GM13976 (cell line): ENCODE measurements around the gene CAPZB.

ENCODE experiments used
- DNase-seq: peaks from one replicate; pipeline ENCODE4 v3.0.0; 2012; ENCODE audit warnings: low spot score
- in situ Hi-C: fragments of 300-500 bp; cut with MboI; formaldehyde crosslinking; loops from one replicate; pipeline ENCODE4 v1.12.0; 2022; ENCODE audit warnings: low sequenced_read_pairs, mixed read lengths, inconsistent platforms; ENCODE audit not compliant: unreplicated experiment
- TF ChIP-seq, protein P1 (sequence below): IDR thresholded peaks from 2 replicates; pipeline ENCODE4 v1.5.1; 2012; ENCODE audit warnings: borderline replicate concordance, mild to moderate bottlenecking; ENCODE audit not compliant: insufficient read depth; ENCODE audit errors: extremely low read depth, missing control alignments, control extremely low read depth

Gene CAPZB

DNA sequence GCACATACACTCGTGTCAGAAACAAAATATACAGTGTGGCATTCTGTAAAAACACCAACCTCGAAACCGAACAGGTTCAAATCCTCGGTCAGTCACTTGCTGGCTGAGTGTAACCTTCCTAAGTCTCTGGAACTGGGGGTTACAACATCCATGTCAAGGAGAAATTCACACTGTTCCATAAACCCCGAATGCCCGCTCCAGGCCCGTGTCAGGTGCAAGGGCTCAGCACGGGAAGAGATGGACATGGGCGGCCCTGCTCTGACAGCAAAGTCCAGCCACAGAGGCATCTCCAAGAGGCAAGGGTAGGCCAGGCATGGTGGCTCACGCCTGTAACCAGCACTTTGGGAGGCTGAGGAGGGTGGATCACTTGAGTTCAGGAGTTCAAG lies 93.8 kb downstream of the CAPZB start:
- TF ChIP-seq, protein P1, sequence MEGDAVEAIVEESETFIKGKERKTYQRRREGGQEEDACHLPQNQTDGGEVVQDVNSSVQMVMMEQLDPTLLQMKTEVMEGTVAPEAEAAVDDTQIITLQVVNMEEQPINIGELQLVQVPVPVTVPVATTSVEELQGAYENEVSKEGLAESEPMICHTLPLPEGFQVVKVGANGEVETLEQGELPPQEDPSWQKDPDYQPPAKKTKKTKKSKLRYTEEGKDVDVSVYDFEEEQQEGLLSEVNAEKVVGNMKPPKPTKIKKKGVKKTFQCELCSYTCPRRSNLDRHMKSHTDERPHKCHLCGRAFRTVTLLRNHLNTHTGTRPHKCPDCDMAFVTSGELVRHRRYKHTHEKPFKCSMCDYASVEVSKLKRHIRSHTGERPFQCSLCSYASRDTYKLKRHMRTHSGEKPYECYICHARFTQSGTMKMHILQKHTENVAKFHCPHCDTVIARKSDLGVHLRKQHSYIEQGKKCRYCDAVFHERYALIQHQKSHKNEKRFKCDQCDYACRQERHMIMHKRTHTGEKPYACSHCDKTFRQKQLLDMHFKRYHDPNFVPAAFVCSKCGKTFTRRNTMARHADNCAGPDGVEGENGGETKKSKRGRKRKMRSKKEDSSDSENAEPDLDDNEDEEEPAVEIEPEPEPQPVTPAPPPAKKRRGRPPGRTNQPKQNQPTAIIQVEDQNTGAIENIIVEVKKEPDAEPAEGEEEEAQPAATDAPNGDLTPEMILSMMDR = no peak
- no peak for DNase-seq
- in situ Hi-C loops = loop anchor here (25.0 kb wide), 1 partner anchor 196 kb away; a partner anchor contains a TSS

DNA sequence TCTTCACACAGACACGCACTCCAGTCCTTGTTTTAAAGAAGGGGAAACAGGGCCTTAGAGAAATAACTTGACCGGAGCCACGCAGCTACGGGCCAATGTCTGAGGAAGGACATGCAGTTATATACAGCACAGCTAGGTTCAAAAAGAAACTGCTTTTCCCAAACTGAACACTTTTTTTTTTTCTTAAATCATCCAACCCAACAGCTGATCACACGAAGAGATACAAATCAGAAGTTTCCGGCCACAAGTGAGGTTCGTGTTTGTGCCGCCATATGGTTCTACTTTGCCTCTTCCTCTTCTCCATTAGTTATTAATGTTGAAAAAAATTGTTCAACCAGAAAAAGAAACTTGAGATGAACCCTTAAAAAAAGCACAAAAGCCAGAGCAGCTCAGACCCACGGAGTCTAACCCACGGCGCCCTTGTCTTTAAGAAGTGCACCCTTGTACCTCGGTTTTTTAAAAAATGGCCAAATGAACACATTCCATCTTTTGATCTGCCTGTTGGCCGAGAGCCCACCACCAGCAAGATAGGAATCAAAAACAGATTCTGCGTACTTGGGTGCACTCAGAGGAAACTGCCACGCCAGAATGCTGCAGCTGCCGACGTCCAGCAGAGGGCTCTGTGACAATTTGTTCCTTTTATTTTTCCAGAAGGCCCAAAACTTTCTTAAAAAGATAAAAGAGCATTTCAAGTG lies 94.3 kb downstream of the CAPZB start:
- TF ChIP-seq, protein P1 = peak; percentile 81
- peak; percentile 79 for DNase-seq
- in situ Hi-C loops = loop anchor here (25.0 kb wide), 1 partner anchor 196 kb away; a partner anchor contains a TSS

DNA sequence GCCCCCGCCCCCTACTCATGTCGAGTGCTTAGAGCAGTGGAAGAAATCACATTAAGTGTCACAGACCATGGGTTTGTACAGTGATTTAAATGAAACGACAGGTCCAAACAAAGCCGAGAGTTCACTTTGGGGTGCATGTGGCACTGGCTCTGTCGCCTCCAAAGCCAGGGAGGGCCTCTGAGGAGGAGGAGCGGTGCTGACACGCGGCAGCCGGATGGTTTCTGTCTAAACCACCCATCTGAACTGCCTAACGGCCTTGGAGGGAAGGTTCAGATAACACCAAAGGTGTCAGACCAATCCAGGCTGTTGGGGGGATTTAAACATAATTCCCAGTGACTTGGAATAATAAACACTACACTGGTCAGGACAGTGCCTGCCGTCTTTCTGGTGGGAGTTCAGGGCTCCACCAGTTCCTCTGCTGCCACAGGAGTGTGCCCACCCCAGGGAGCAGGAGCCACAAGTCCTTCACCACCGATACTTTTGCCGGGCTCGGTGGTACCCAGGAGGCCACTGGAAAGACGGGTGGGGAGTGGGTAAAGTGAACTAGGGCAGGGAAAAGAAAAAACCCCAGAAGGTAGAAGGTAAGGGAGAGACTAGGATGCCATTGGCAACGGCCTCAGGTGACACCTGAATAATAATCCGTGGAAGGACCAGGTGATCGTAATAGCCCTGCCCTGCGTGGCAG lies 95.0 kb downstream of the CAPZB start:
- TF ChIP-seq, protein P1 = no peak
- DNase-seq = no peak
- in situ Hi-C loops = loop anchor here (25.0 kb wide), 1 partner anchor 197 kb away; a partner anchor contains a TSS

DNA sequence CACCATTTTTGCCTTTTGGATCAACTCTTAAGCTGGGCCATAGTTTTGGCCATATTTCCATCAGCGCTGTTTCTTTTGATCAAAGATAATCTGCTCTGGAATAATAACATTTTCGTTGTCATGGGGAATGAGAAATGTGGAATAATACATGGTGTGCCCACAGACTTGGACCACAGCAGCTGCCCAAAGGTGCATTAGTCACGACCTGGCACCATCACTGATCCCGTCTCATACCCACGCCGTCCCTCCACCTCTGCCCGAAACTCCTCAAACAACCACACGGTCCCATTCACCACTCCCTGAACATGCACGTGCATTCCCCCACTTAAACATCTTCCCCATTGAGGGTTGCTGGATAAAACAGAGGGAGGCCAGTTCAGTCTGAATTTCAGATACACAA lies 96.4 kb downstream of the CAPZB start:
- DNase-seq = no peak
- TF ChIP-seq, protein P1 = no peak
- in situ Hi-C loops = loop anchor here (25.0 kb wide), 1 partner anchor 198 kb away; a partner anchor contains a TSS

DNA sequence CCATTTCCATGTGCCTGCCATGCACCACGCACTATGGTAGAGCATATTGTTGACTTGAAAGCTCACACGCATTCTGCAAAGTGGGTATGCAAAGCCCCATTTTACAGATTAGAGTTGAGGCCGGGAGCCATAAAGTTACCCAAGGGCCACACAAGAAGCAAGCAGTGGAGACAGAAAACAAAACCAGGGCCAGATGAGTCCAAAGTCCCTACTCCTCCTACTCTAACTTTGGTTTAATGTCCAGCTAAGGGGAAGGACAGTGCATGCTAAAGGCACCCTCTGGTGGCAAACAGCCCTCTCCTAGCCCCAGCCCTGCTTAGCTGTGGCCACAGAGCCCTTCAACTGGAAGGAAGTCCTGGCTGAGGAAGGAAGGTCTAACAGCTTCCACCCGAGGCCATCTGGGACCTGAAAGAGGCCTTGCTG lies 98.3 kb downstream of the CAPZB start:
- no peak for DNase-seq
- TF ChIP-seq, protein P1 = no peak
- in situ Hi-C loops = loop anchor here (25.0 kb wide), 1 partner anchor 200 kb away; a partner anchor contains a TSS

DNA sequence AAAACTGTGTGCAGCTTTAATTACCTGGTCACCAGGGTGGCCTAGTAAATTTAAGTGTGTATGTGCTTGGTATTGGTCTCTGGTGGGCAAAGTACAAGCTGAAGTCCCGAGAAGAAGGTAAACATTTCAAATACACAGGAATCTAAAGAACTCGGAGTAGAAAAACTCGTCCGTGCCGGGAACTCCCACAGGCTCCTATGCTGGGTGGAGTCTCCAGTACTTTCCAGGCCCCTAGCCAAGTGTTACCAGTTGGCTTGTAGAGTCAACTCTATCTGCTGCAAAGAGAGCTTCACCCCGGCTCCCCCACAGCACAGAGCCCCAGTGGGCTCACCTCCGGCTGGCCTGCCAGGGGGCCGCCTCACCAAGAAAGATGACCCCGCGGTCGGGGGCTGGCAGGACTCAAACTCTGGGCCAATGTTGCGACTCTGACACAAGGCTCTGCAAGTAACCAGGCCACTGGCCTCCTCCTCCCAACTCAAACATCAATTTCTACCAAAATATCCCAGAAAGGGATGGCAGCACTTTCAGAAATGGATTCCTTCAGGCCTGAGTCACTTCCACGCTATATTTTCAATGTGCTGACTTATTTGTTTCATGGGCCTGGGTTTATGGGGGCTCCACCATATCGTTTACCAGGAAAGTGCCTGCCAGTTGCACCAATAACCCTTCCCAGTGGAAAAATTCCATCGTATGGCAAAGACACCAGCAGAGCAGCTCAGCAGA lies 99.3 kb downstream of the CAPZB start:
- in situ Hi-C loops = loop anchor here (25.0 kb wide), 1 partner anchor 201 kb away; a partner anchor contains a TSS
- TF ChIP-seq, protein P1 = no peak
- DNase-seq = no peak
